Stimulated activated CD4-positive, alpha-beta T cell treated with anti-CD3 and anti-CD28 coated beads, Interleukin-2, amount 100 ng/mL, for 24 hours (primary cell): ENCODE data around the gene SLIT3.

Experiments used
- DNase-seq, 2 donors: peaks; one replicate each; pipeline ENCODE4 v3.0.0-alpha.2; 2020

SLIT3 gene

GRCh38 chr5:168779333-168779732 is 521.6 kb downstream of the SLIT3 start:
- no peak for DNase-seq

GRCh38 chr5:168778536-168778935 is 522.4 kb downstream of the SLIT3 start:
- no peak for DNase-seq

GRCh38 chr5:168777651-168778050 is 523.3 kb downstream of the SLIT3 start:
- no peak for DNase-seq

- DNase-seq, result no peak
These were observed 524.9 kb downstream of the SLIT3 start for GRCh38 chr5:168776070-168776469.

- no peak for DNase-seq
These were observed 527.7 kb downstream of the SLIT3 start for GRCh38 chr5:168773226-168773625.

- no peak for DNase-seq
These were observed 528.5 kb downstream of the SLIT3 start for GRCh38 chr5:168772316-168772961.

- no peak for DNase-seq
These were observed 529.3 kb downstream of the SLIT3 start for GRCh38 chr5:168771678-168772077.

GRCh38 chr5:168770996-168771395 is 529.9 kb downstream of the SLIT3 start:
- DNase-seq, result no peak

GRCh38 chr5:168770036-168770498 is 530.9 kb downstream of the SLIT3 start:
- no peak for DNase-seq

GRCh38 chr5:168768172-168768571 is 532.8 kb downstream of the SLIT3 start:
- no peak for DNase-seq

- DNase-seq, result no peak
These were observed 534.6 kb downstream of the SLIT3 start for GRCh38 chr5:168766426-168766700.

- DNase-seq, result no peak
These were observed 535.2 kb downstream of the SLIT3 start for GRCh38 chr5:168765551-168766425.

GRCh38 chr5:168765086-168765550 is 535.8 kb downstream of the SLIT3 start:
- no peak for DNase-seq

GRCh38 chr5:168756453-168757391 is 544.2 kb downstream of the SLIT3 start:
- no peak for DNase-seq

- DNase-seq, result no peak
These were observed 545.3 kb downstream of the SLIT3 start for GRCh38 chr5:168755548-168756093.

- no peak for DNase-seq
These were observed 547.2 kb downstream of the SLIT3 start for GRCh38 chr5:168753691-168754254.

GRCh38 chr5:168752416-168753190 is 548.3 kb downstream of the SLIT3 start:
- no peak for DNase-seq

GRCh38 chr5:168752012-168752411 is 548.9 kb downstream of the SLIT3 start:
- DNase-seq, result no peak

GRCh38 chr5:168750926-168751325 is 550.0 kb downstream of the SLIT3 start:
- no peak for DNase-seq

GRCh38 chr5:168749391-168750100 is 551.4 kb downstream of the SLIT3 start:
- DNase-seq, result no peak
